Esophagus muscularis mucosa (tissue), 4 donors: Measurements from ENCODE around the gene CDH4. TPM values are rescaled to one million over a fixed set of nuclear protein-coding genes. Genes with fewer than 3 reads are reported as not detected.

Experiments
- DNase-seq: peaks from one replicate; pipeline ENCODE4 v3.0.0-alpha.2; 2017; ENCODE audit errors: extremely low spot score
- H3K27ac ChIP-seq, 4 donors: fragments of 200-600 bp; sonication (generic); replicated peaks in 1 of 4; 1 replicate in 3 of 4; 2 replicates in 1 of 4; pipeline ENCODE4 v1.5.1; 2016 to 2019; ENCODE audit warnings: mild to moderate bottlenecking in 1 of 4
- H3K27me3 ChIP-seq, 4 donors: fragments of 200-600 bp; sonication (generic); one replicate each; pipeline versions ENCODE4 v1.5.1 to v1.6.0; 2016 to 2019
- H3K36me3 ChIP-seq, 4 donors: fragments of 200-600 bp; sonication (generic); one replicate each; pipeline ENCODE4 v1.5.1; 2016 to 2019
- H3K4me1 ChIP-seq, 4 donors: fragments of 200-600 bp; sonication (generic); one replicate each; pipeline ENCODE4 v1.5.1; 2016 to 2019
- H3K4me3 ChIP-seq, 4 donors: fragments of 200-600 bp; sonication (generic); 1 replicate in 2 of 4; 2 replicates in 2 of 4; pipeline ENCODE4 v1.5.1; 2016 to 2019; ENCODE audit warnings: mild to moderate bottlenecking in 4 of 4, moderate library complexity in 1 of 4
- H3K9me3 ChIP-seq, 4 donors: fragments of 200-600 bp; sonication (generic); 1 replicate in 3 of 4; 2 replicates in 1 of 4; pipeline ENCODE4 v1.5.1; 2016 to 2019
- CTCF ChIP-seq, 3 experiments: fragments of 200-600 bp in 2 of 3; fragments of 450-650 bp in 1 of 3; sonication (generic) in 2 of 3; IDR thresholded peaks; one replicate each; pipeline ENCODE4 v1.5.1; 2017 to 2019; ENCODE audit warnings: antibody characterized with exemption in 3 of 3, mild to moderate bottlenecking in 2 of 3, moderate library complexity in 1 of 3
- EP300 ChIP-seq: sonication (generic); formaldehyde crosslinking; IDR thresholded peaks from one replicate; pipeline ENCODE4 v1.6.1; 2017; ENCODE audit warnings: antibody characterized with exemption
- POLR2A ChIP-seq: fragments of 450-650 bp; IDR thresholded peaks from one replicate; pipeline ENCODE4 v1.6.1; 2017; ENCODE audit warnings: antibody characterized with exemption, moderate library complexity, mild to moderate bottlenecking, low read depth
- POLR2AphosphoS5 ChIP-seq, 2 donors: sonication (generic); formaldehyde crosslinking; IDR thresholded peaks; one replicate each; pipeline ENCODE4 v1.6.1; 2017; ENCODE audit warnings: antibody characterized with exemption in 2 of 2
- WGBS: methylation state at CpG from one replicate; pipeline ENCODE4 v1.1.5; 2018; 5-methylcytosine and 5-hydroxymethylcytosine counted together
- intact Hi-C: fragments of 100-400 bp; cut with DNase I; formaldehyde crosslinking; loops from one replicate; pipeline ENCODE4 v1.15.1; 2023
- total RNA-seq, 4 donors: library from RNA; depleted of rRNA; stranded (reverse); fragments of >200 nt; gene quantifications; one replicate each; pipeline versions ENCODE4 v1.1.0 to v1.2.1, GENCODE V29; 2016

Gene CDH4
- total RNA-seq, 4 donors from 2014 or later, result 0.42 to 1.3 (median 0.48) TPM

DNA sequence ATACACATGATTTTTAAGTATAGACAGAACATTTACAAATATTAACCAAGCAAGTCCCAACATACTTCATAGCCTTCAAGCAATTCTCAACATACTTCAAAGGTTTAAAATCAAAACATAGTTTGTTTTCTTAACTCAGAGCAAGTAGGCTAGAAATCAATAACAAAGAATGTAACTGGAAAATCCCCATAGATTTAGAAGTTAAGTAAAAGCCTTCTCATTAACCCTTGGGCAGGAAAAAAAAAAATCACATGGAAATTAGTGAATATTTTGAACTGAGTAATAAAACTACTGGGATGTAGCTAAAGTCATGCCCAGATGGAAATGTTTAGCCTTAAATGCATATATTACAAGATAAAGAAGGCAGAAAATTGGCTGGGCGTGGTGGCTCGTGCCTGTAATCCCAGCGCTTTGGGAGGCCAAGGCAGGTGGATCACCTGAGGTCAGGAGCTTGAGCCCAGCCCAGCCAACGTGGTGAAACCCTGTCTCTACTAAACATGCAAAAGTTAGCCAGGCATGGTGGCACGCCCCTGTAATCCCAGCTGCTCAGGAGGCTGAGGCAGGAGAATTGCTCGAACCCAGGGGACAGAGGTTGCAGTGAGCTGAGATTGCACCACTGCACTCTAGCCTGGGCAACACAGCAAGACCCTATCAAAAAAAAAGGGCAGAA is 497.5 kb downstream of the CDH4 start:
- peaks cover 0 to 26% (median 4%) of the 10 kb centered on the region in 4 donors for H3K9me3 ChIP-seq
- TF ChIP-seq POLR2AphosphoS5 (IDR thresholded peaks at IDR 0.05) (no peak), EP300 (no peak), POLR2A (no peak), CTCF (IDR thresholded peaks at IDR 0.05) (no peak)
- WGBS, result 79% methylated on average over 6 of the region's 6 CpGs
- H3K4me3 ChIP-seq, result no peak overlapping the region
- H3K27ac ChIP-seq, result no peak overlapping the region
- DNase-seq, result no peak
- intact Hi-C loops, result no loop called here
- peaks cover 0 to 7% (median 0%) of the 10 kb centered on the region in 4 donors for H3K27me3 ChIP-seq
- no peaks in the 10 kb centered on the region for H3K4me1 ChIP-seq
- no peaks in the 10 kb centered on the region for H3K36me3 ChIP-seq

DNA sequence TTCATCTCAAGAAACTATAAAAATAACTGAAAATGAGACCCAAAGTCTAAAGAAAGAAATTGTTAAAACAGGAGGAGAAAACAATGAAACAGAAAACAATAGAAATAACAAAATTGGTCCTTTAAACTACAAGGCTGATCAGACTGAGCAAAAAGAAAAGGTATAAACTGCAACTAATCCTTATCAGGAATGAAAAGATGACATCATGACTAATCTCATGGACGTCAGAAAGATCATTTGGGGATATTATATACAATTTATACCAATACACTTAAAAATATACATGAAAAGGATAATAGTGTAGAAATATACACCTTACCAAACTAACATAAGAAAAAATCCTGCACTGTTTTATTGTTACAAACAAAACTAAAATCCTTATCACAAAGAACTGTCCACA is 498.0 kb downstream of the CDH4 start:
- Histone ChIP-seq H3K36me3 (no peaks in the 10 kb centered on the region), H3K27me3 (peaks cover 0 to 8% (median 0%) of the 10 kb centered on the region in 4 donors), H3K4me3 (no peak overlapping the region), H3K27ac (no peak overlapping the region), H3K4me1 (no peaks in the 10 kb centered on the region), H3K9me3 (peaks cover 0 to 26% (median 4%) of the 10 kb centered on the region in 4 donors)
- TF ChIP-seq POLR2AphosphoS5 (IDR thresholded peaks at IDR 0.05) (no peak), CTCF (IDR thresholded peaks at IDR 0.05) (no peak), EP300 (no peak), POLR2A (no peak)
- WGBS, result 62% methylated on average over 1 of the region's 1 CpG
- intact Hi-C loops, result no loop called here
- no peak for DNase-seq

DNA sequence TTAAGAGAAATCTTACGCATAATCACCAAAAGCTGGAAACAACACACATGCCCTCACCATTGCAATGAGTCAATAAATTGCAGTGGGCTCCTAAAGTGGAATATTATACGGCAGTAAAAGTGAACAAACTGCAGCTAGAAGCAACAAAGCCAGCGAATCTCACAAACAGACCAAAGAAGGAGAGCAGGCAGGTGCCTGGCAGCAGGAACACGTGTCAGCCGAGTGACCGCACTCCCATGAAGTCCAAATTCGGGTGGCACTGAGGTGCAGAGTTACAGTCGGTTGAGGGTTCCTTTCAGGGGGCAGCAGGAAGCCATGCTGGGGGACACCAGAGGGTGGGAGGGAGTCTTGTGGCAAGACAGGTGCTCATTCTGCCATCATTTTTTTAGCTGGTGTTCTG is 500.5 kb downstream of the CDH4 start:
- peaks cover 0 to 19% (median 4%) of the 10 kb centered on the region in 4 donors for H3K9me3 ChIP-seq
- intact Hi-C loops, result no loop called here
- H3K36me3 ChIP-seq, result no peaks in the 10 kb centered on the region
- H3K27ac ChIP-seq, result no peak overlapping the region
- WGBS, result 94% methylated on average over 8 of the region's 8 CpGs
- H3K4me1 ChIP-seq, result no peaks in the 10 kb centered on the region
- peaks cover 0 to 18% (median 0%) of the 10 kb centered on the region in 4 donors for H3K27me3 ChIP-seq
- TF ChIP-seq CTCF (IDR thresholded peaks at IDR 0.05) (no peak), EP300 (no peak), POLR2A (no peak), POLR2AphosphoS5 (IDR thresholded peaks at IDR 0.05) (no peak)
- no peak overlapping the region for H3K4me3 ChIP-seq
- no peak for DNase-seq

GRCh38 chr20:61753316-61753942 is 501.4 kb downstream of the CDH4 start:
- WGBS, result 74% methylated on average over 11 of the region's 12 CpGs
- Histone ChIP-seq H3K36me3 (no peaks in the 10 kb centered on the region), H3K9me3 (peaks cover 0 to 19% (median 3%) of the 10 kb centered on the region in 4 donors), H3K27ac (no peak overlapping the region), H3K27me3 (peaks cover 0 to 27% (median 0%) of the 10 kb centered on the region in 4 donors), H3K4me3 (no peak overlapping the region), H3K4me1 (no peaks in the 10 kb centered on the region)
- intact Hi-C loops, result no loop called here
- TF ChIP-seq POLR2A (no peak), CTCF (IDR thresholded peaks at IDR 0.05) (no peak), POLR2AphosphoS5 (IDR thresholded peaks at IDR 0.05) (no peak), EP300 (no peak)
- no peak for DNase-seq
